ENCODE measurements around the gene ALDH3B1. TPM values are rescaled to one million over a fixed set of nuclear protein-coding genes. Genes with fewer than 3 reads are reported as not detected.

The ALDH3B1 gene
- polyA plus RNA-seq, 3 donors: 79.8 to 89.1 (median 86.7) TPM

DNA sequence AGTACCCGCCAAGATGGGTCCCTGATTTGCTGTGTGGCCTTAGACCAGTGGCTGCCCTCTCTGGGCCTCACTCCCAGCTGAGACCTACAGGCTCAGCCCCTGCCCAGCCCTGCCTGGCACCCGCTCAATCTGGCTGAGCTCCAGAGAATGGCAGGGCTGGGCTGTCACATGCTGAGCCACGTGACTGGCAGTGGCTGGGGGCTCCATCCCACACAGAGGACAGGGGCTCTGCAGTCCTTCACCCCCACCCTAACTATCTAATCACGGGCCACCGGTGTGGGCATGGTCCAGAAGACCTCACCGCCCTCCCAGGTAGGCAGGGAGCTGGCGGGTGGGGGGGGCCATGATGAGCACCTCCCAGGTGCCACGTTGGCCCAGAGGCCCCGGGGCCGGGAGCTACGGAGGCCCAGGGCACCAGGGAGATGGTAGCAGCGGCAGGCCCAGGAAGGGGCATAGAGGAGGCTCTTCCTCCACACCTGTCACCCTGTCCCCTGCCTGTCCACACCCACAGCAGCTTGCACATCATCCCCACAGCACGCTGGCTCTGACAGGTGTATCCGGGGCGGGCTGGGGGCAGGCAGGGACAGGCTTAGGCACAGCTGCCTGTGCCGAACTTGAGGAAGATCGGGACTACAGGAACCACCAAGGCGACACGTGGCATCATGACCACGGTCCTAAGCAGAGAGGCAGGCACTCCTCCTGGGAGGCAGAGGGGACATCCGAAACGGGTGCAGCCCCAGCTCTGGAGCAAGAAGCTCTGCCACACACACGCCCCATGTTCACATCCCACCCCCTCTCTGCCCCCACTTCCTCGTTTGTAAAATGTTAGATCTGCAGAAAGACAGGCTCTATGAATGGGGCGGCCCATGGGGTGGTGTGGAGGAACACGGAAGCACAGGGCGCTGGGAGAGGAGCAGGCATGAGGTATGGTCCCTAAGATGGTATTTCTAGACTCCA, 1.5 kb upstream of the ALDH3B1 start:
- Histone ChIP-seq H3K4me1 (ENCODE audit: control insufficient read depth in 1 of 2, insufficient read depth in 2 of 2, low read length in 2 of 2) (peaks cover 70 to 80% of the 10 kb centered on the region in 2 donors), H4K20me1 (ENCODE audit: insufficient read depth, low read length) (peaks cover 35% of the 10 kb centered on the region), H3K36me3 (replicated peaks in 1 of 2; ENCODE audit: control insufficient read depth in 1 of 2, insufficient read depth in 2 of 2, low read length in 2 of 2) (peaks cover 0 to 6% of the 10 kb centered on the region in 2 donors), H3K4me2 (replicated peaks; ENCODE audit: extremely low read depth, low read length, poor library complexity, severe bottlenecking) (peak overlapping the region; percentile 94), H3K4me3 (replicated peaks in 1 of 3; ENCODE audit: low read depth in 2 of 3, low read length in 3 of 3) (peak overlapping the region in 1 of 3 experiments; percentile 89), H3K27me3 (ENCODE audit: control insufficient read depth in 2 of 2, insufficient read depth in 2 of 2, low read length in 2 of 2) (no peaks in the 10 kb centered on the region), H3K9ac (ENCODE audit: insufficient read depth, low read length, poor library complexity, severe bottlenecking) (peak overlapping the region; percentile 25), H3K79me2 (ENCODE audit: insufficient read depth, low read length) (peaks cover 53% of the 10 kb centered on the region), H2AFZ (ENCODE audit: insufficient read depth, low read depth, low read length, poor library complexity, severe bottlenecking) (peak overlapping the region; percentile 66), H3K9me3 (replicated peaks in 1 of 2; ENCODE audit: control insufficient read depth in 1 of 2, insufficient read depth in 1 of 2, low read length in 2 of 2) (no peaks in the 10 kb centered on the region), H3K27ac (ENCODE audit: low read depth in 1 of 2, low read length in 2 of 2) (peak overlapping the region; percentile 90 to 94)
- Mint-ChIP-seq H3K9me3 (no peaks in the 10 kb centered on the region), H3K4me3 (peak overlapping the region; percentile 83 to 92), H3K27ac (peak overlapping the region; percentile 91 to 97 (median 95)), H3K27me3 (ENCODE audit: low read depth in 3 of 3) (peaks cover 0 to 1% (median 0%) of the 10 kb centered on the region in 3 donors), H3K36me3 (peaks cover 6 to 11% of the 10 kb centered on the region in 2 donors), H3K4me1 (peaks cover 72% of the 10 kb centered on the region)
- TF ChIP-seq, protein P1, sequence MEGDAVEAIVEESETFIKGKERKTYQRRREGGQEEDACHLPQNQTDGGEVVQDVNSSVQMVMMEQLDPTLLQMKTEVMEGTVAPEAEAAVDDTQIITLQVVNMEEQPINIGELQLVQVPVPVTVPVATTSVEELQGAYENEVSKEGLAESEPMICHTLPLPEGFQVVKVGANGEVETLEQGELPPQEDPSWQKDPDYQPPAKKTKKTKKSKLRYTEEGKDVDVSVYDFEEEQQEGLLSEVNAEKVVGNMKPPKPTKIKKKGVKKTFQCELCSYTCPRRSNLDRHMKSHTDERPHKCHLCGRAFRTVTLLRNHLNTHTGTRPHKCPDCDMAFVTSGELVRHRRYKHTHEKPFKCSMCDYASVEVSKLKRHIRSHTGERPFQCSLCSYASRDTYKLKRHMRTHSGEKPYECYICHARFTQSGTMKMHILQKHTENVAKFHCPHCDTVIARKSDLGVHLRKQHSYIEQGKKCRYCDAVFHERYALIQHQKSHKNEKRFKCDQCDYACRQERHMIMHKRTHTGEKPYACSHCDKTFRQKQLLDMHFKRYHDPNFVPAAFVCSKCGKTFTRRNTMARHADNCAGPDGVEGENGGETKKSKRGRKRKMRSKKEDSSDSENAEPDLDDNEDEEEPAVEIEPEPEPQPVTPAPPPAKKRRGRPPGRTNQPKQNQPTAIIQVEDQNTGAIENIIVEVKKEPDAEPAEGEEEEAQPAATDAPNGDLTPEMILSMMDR (IDR thresholded peaks at IDR 0.05): no peak
- WGBS (ENCODE audit: insufficient coverage): 40% methylated on average over 16 of the region's 27 CpGs
- intact Hi-C loops (cut with micrococcal nuclease): loop anchor here in 1 of 2 donors (5.0 to 10.0 kb wide), 2 partner anchors 34 to 206 kb away; partner anchors contain the start of gene KMT5B
- peak; percentile 24 to 62 (median 56) for DNase-seq

DNA sequence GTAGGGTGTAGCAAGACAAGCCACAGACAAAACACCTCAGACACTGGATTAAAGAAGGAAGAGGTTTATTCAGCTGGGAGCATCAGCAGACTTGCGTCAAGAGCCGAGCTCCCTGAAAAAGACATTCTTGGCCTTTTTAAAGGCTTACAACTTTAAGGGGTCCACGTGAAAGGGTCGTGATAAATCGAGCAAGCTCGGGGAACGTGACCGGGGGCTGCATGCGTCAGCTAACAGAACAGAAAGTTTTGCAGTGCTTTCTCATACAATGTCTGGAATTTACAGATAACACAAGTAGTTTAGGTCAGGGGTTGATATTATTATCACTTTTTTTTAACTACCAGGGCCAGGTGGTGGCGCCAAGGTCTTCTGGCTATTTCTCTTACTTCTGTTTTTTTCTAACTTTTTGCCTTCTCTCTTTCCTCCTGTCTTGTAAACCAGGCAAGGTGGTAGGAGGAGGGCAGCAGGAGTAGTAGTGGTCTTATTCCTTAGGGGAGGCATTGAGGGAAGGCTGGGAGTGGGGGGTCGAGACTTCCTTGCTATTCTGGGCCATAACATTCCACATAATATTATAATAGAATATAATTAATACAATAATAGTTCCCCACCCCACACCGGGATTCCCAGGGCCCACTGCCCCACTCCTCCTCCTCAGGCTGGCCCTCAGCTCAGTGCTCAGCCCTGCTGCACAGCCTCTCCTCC, 587 bp upstream of the ALDH3B1 start:
- peak overlapping the region; percentile 79 for H2AFZ ChIP-seq (ENCODE audit: insufficient read depth, low read depth, low read length, poor library complexity, severe bottlenecking)
- peaks cover 0 to 1% (median 0%) of the 10 kb centered on the region in 3 donors for H3K27me3 Mint-ChIP-seq (ENCODE audit: low read depth in 3 of 3)
- no peaks in the 10 kb centered on the region for H3K27me3 ChIP-seq (ENCODE audit: control insufficient read depth in 2 of 2, insufficient read depth in 2 of 2, low read length in 2 of 2)
- TF ChIP-seq, protein P1 (IDR thresholded peaks at IDR 0.05): peak; percentile 49
- H3K79me2 ChIP-seq (ENCODE audit: insufficient read depth, low read length): peaks cover 53% of the 10 kb centered on the region
- no peaks in the 10 kb centered on the region for H3K9me3 Mint-ChIP-seq
- H3K27ac Mint-ChIP-seq: peak overlapping the region; percentile 91 to 97 (median 95)
- peaks cover 13 to 17% of the 10 kb centered on the region in 2 donors for H3K36me3 Mint-ChIP-seq
- H3K4me2 ChIP-seq (replicated peaks; ENCODE audit: extremely low read depth, low read length, poor library complexity, severe bottlenecking): peak overlapping the region; percentile 94
- peaks cover 36% of the 10 kb centered on the region for H4K20me1 ChIP-seq (ENCODE audit: insufficient read depth, low read length)
- H3K9me3 ChIP-seq (replicated peaks in 1 of 2; ENCODE audit: control insufficient read depth in 1 of 2, insufficient read depth in 1 of 2, low read length in 2 of 2): no peaks in the 10 kb centered on the region
- peaks cover 0 to 10% of the 10 kb centered on the region in 2 donors for H3K36me3 ChIP-seq (replicated peaks in 1 of 2; ENCODE audit: control insufficient read depth in 1 of 2, insufficient read depth in 2 of 2, low read length in 2 of 2)
- H3K4me3 ChIP-seq (replicated peaks in 1 of 3; ENCODE audit: low read depth in 2 of 3, low read length in 3 of 3): peak overlapping the region; percentile 52 to 89 (median 60)
- peak overlapping the region; percentile 75 for H3K9ac ChIP-seq (ENCODE audit: insufficient read depth, low read length, poor library complexity, severe bottlenecking)
- H3K4me1 ChIP-seq (ENCODE audit: control insufficient read depth in 1 of 2, insufficient read depth in 2 of 2, low read length in 2 of 2): peaks cover 73 to 83% of the 10 kb centered on the region in 2 donors
- H3K4me1 Mint-ChIP-seq: peaks cover 76% of the 10 kb centered on the region
- DNase-seq: peak in 1 of 3 donors; percentile 48
- H3K27ac ChIP-seq (ENCODE audit: low read depth in 1 of 2, low read length in 2 of 2): peak overlapping the region; percentile 90 to 94
- intact Hi-C loops (cut with micrococcal nuclease): loop anchor here (2.0 to 10.0 kb wide), 5 partner anchors 27 to 205 kb away; partner anchors contain the start of genes CHKA (in 1 of the 2) and KMT5B (in 1 of the 2)
- H3K4me3 Mint-ChIP-seq: peak overlapping the region; percentile 83 to 92
- WGBS (ENCODE audit: insufficient coverage): 9% methylated on average over 3 of the region's 12 CpGs

Measured in CD14-positive monocyte (primary cell).